ENCODE data around the gene C16orf74. TPM values are rescaled to one million over a fixed set of nuclear protein-coding genes. Genes with fewer than 3 reads are reported as not detected.

C16orf74 gene
- total RNA-seq, 4 donors from 2014 or later: 0.52 to 1.9 (median 0.94) TPM; not detected in 1

GRCh38 chr16:85664580-85665372, 86.1 kb downstream of the C16orf74 start:
- TF ChIP-seq CTCF (IDR thresholded peaks at IDR 0.05): no peak
- no peak for TF ChIP-seq POLR2AphosphoS5 (IDR thresholded peaks at IDR 0.05)
- TF ChIP-seq POLR2A (IDR thresholded peaks at IDR 0.05): no peak
- H3K4me1 ChIP-seq: peaks cover 0 to 19% (median 4%) of the 10 kb centered on the region in 3 donors
- H3K36me3 ChIP-seq: peaks cover 0 to 98% of the 10 kb centered on the region in 2 donors
- no peak overlapping the region for H3K4me3 ChIP-seq
- no peaks in the 10 kb centered on the region for H3K9me3 ChIP-seq
- H3K27me3 ChIP-seq: no peaks in the 10 kb centered on the region
- ATAC-seq: no peak
- 93 to 95% methylated on average over 7 to 9 of the region's 27 CpGs for WGBS, 2 donors (ENCODE audit: low coverage in 1 of 2)
- no peak overlapping the region for H3K27ac ChIP-seq

- peaks cover 0 to 94% of the 10 kb centered on the region in 2 donors for H3K36me3 ChIP-seq
- no peak overlapping the region for H3K4me3 ChIP-seq
- H3K27me3 ChIP-seq: no peaks in the 10 kb centered on the region
- WGBS, 2 donors (ENCODE audit: low coverage in 1 of 2): 46% methylated on average over 7 of the region's 12 CpGs; no CpG with 5 or more reads in 1 of the 2 donors
- H3K9me3 ChIP-seq: no peaks in the 10 kb centered on the region
- no peak for TF ChIP-seq EP300 (IDR thresholded peaks at IDR 0.05)
- no peak for TF ChIP-seq CTCF (IDR thresholded peaks at IDR 0.05)
- no peak for TF ChIP-seq POLR2A (IDR thresholded peaks at IDR 0.05)
- no peak for TF ChIP-seq POLR2AphosphoS5 (IDR thresholded peaks at IDR 0.05)
- ATAC-seq: no peak
- H3K4me1 ChIP-seq: peaks cover 0 to 28% (median 7%) of the 10 kb centered on the region in 3 donors
- no peak overlapping the region for H3K27ac ChIP-seq
Observed at GRCh38 chr16:85663891-85664321, 87.0 kb downstream of the C16orf74 start.

- TF ChIP-seq POLR2AphosphoS5 (IDR thresholded peaks at IDR 0.05) (no peak), EP300 (IDR thresholded peaks at IDR 0.05) (no peak), POLR2A (IDR thresholded peaks at IDR 0.05) (no peak), CTCF (IDR thresholded peaks at IDR 0.05) (no peak)
- 95 to 97% methylated on average over 7 to 11 of the region's 38 CpGs for WGBS, 2 donors (ENCODE audit: low coverage in 1 of 2)
- H3K27me3 ChIP-seq: no peaks in the 10 kb centered on the region
- H3K27ac ChIP-seq: no peak overlapping the region
- ATAC-seq: no peak
- no peaks in the 10 kb centered on the region for H3K9me3 ChIP-seq
- H3K4me3 ChIP-seq: no peak overlapping the region
- H3K36me3 ChIP-seq: peaks cover 0 to 94% of the 10 kb centered on the region in 2 donors
- H3K4me1 ChIP-seq: peaks cover 0 to 32% (median 7%) of the 10 kb centered on the region in 3 donors
Observed at GRCh38 chr16:85662976-85663830, 87.7 kb downstream of the C16orf74 start.

GRCh38 chr16:85662482-85662812, 88.4 kb downstream of the C16orf74 start:
- Histone ChIP-seq H3K4me1 (peaks cover 0 to 32% (median 7%) of the 10 kb centered on the region in 3 donors), H3K27ac (no peak overlapping the region), H3K36me3 (peaks cover 0 to 94% of the 10 kb centered on the region in 2 donors), H3K27me3 (no peaks in the 10 kb centered on the region), H3K4me3 (no peak overlapping the region), H3K9me3 (no peaks in the 10 kb centered on the region)
- WGBS, 2 donors (ENCODE audit: low coverage in 1 of 2): no CpG with 5 or more reads among the region's 3 CpGs
- TF ChIP-seq EP300 (IDR thresholded peaks at IDR 0.05): no peak
- TF ChIP-seq CTCF (IDR thresholded peaks at IDR 0.05): no peak
- TF ChIP-seq POLR2AphosphoS5 (IDR thresholded peaks at IDR 0.05): no peak
- no peak for TF ChIP-seq POLR2A (IDR thresholded peaks at IDR 0.05)
- ATAC-seq: no peak

Data from gastroesophageal sphincter (tissue), 4 donors.